Measurements from ENCODE around the gene ERC2.

- TF ChIP-seq CTCF (conservative IDR thresholded peaks at IDR 0.05 in 1 of 2, IDR thresholded peaks at IDR 0.05 in 1 of 2; ENCODE audit: low read depth in 1 of 2, low read length in 2 of 2) (no peak), EZH2 (IDR thresholded peaks at IDR 0.05; ENCODE audit: low read length, missing control alignments) (no peak)
Measured at GRCh38 chr3:55711646-55712045, 756.6 kb downstream of the ERC2 start.

Data from fibroblast of lung (primary cell).